Activated CD8-positive, alpha-beta T cell treated with anti-CD3 and anti-CD28 coated beads, Interleukin-2, amount 10 ng/mL, durations not matched to agents 7 days and 5 days (primary cell): ENCODE results near the gene FH. TPM values are rescaled to one million over a fixed set of nuclear protein-coding genes. Genes with fewer than 3 reads are reported as not detected.

Experiments used
- ATAC-seq: fragments of 150-1000 bp; cut with Tn5 transposase; one replicate; pipeline ENCODE4 v1.10.0; 2021; ENCODE audit warnings: moderate library complexity
- CTCF ChIA-PET: fragments of 350-600 bp; sonication (Branson Sonifier 250); formaldehyde crosslinking; loops from one replicate; lab custom pipeline; 2021; ENCODE audit warnings: antibody characterized with exemption; lab: Charles Lee
- POLR2A ChIA-PET: fragments of 350-600 bp; sonication (Branson Sonifier 250); formaldehyde crosslinking; loops from one replicate; lab custom pipeline; 2021; ENCODE audit warnings: antibody characterized with exemption; lab: Charles Lee
- DNase-seq: peaks from one replicate; pipeline ENCODE4 v3.0.0-alpha.2; 2020
- H3K27ac Mint-ChIP-seq: one replicate; pipeline ENCODE4 v1.8.0; 2021; ENCODE audit warnings: mild to moderate bottlenecking, mixed read lengths
- H3K27me3 Mint-ChIP-seq: one replicate; pipeline ENCODE4 v1.8.0; 2021; ENCODE audit warnings: low read depth, mixed read lengths
- H3K36me3 Mint-ChIP-seq: one replicate; pipeline ENCODE4 v1.8.0; 2021; ENCODE audit warnings: low read depth, mixed read lengths
- H3K4me1 Mint-ChIP-seq: one replicate; pipeline ENCODE4 v1.8.0; 2021; ENCODE audit warnings: low read depth, mixed read lengths
- H3K4me3 Mint-ChIP-seq: one replicate; pipeline ENCODE4 v1.8.0; 2021; ENCODE audit warnings: mild to moderate bottlenecking, mixed read lengths
- H3K9me3 Mint-ChIP-seq: one replicate; pipeline ENCODE4 v1.8.0; 2022; ENCODE audit warnings: mixed read lengths; ENCODE audit not compliant: insufficient read depth
- total RNA-seq, 2 experiments: library from RNA; stranded (reverse); gene quantifications; one replicate each; pipeline ENCODE4 v1.2.3, GENCODE V29; 2021

The FH gene
- total RNA-seq, 2 experiments from 2014 or later, result 75.9 to 78.3 TPM

- DNase-seq (no peak), ATAC-seq (no peak)
- Mint-ChIP-seq H3K36me3 (no peaks in the 10 kb centered on the region), H3K4me1 (no peaks in the 10 kb centered on the region), H3K27ac (no peak overlapping the region), H3K4me3 (no peak overlapping the region), H3K27me3 (no peaks in the 10 kb centered on the region), H3K9me3 (no peaks in the 10 kb centered on the region)
- ChIA-PET POLR2A (no interaction called here), CTCF (no interaction called here)
Observed at GRCh38 chr1:241453732-241454131, 65.8 kb downstream of the FH start.

DNA sequence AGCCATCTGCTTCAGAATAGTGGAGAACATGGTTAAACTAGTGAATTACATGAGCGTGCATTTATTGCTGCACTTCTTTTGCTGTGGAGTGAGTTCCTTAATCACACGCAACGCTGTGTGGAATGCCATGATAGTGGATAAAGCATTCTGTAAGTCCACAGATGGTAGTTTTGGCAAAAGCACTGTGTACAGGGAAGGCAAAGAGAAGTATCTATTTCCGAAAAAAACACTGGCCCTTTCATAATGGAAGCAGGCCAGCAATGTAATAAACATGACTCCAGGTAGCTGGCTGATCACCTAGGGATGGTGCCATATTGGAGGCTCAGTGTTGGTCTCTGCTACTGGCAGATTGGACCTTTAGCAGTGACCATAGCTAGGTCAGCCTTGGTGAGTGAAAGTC, 67.6 kb downstream of the FH start:
- POLR2A ChIA-PET, result no interaction called here
- no peaks in the 10 kb centered on the region for H3K36me3 Mint-ChIP-seq
- no peaks in the 10 kb centered on the region for H3K9me3 Mint-ChIP-seq
- no peak overlapping the region for H3K27ac Mint-ChIP-seq
- H3K4me1 Mint-ChIP-seq, result no peaks in the 10 kb centered on the region
- ATAC-seq (no peak), DNase-seq (no peak)
- CTCF ChIA-PET, result no interaction called here
- H3K27me3 Mint-ChIP-seq, result no peaks in the 10 kb centered on the region
- no peak overlapping the region for H3K4me3 Mint-ChIP-seq

Other genes with a start within 250 kb of the FH start
- not detected for gene RGS7, start 162.6 kb downstream of the FH start, total RNA-seq
- gene KMO, start 12.6 kb upstream of the FH start, total RNA-seq, result not detected
- 10 to 100 TPM; 18.2 to 18.7 TPM for gene CHML, start 120.6 kb upstream of the FH start, total RNA-seq
- 10 to 100 TPM; 15.2 to 15.9 TPM for gene OPN3, start 120.6 kb upstream of the FH start, total RNA-seq
- gene WDR64, start 132.5 kb upstream of the FH start, total RNA-seq, result under 1 TPM; 0.21 to 0.31 TPM